Glutamatergic neuron (in vitro differentiated cells): Measurements from ENCODE around the gene THBS1. TPM values are rescaled to one million over a fixed set of nuclear protein-coding genes. Genes with fewer than 3 reads are reported as not detected.

Source experiments
- DNase-seq: peaks from one replicate; pipeline ENCODE4 v3.0.0; 2022
- H3K27ac Mint-ChIP-seq: one replicate; pipeline ENCODE4 v1.8.0; 2020; ENCODE audit warnings: mild to moderate bottlenecking, mixed read lengths, inconsistent platforms; ENCODE audit not compliant: unreplicated experiment
- H3K27me3 Mint-ChIP-seq: one replicate; pipeline ENCODE4 v1.8.0; 2020; ENCODE audit warnings: mild to moderate bottlenecking, moderate library complexity, mixed read lengths, inconsistent platforms; ENCODE audit not compliant: unreplicated experiment
- H3K36me3 Mint-ChIP-seq: one replicate; pipeline ENCODE4 v1.8.0; 2020; ENCODE audit warnings: mild to moderate bottlenecking, mixed read lengths, inconsistent platforms; ENCODE audit not compliant: unreplicated experiment
- H3K4me1 Mint-ChIP-seq: one replicate; pipeline ENCODE4 v1.8.0; 2020; ENCODE audit warnings: mild to moderate bottlenecking, low read depth, mixed read lengths, inconsistent platforms; ENCODE audit not compliant: unreplicated experiment
- H3K4me3 Mint-ChIP-seq: one replicate; pipeline ENCODE4 v1.8.0; 2020; ENCODE audit warnings: mild to moderate bottlenecking, mixed read lengths, inconsistent platforms; ENCODE audit not compliant: unreplicated experiment
- H3K9me3 Mint-ChIP-seq: one replicate; pipeline ENCODE4 v1.8.0; 2020; ENCODE audit warnings: mild to moderate bottlenecking, moderate library complexity, mixed read lengths, inconsistent platforms; ENCODE audit not compliant: unreplicated experiment
- CTCF ChIP-seq: fragments of 200-600 bp; sonication (generic); IDR thresholded peaks from one replicate; pipeline ENCODE4 v1.5.0; 2021; ENCODE audit not compliant: partially characterized antibody, unreplicated experiment
- total RNA-seq: library from RNA; stranded (reverse); fragmentation: NEBNext Ultra II Directional; extraction: Animal tissue kit (Norgen Biotek cat#: 25700); gene quantifications from one replicate; pipeline ENCODE4 v1.2.1, GENCODE V29; 2021; ENCODE audit not compliant: unreplicated experiment

THBS1 gene
- total RNA-seq, 1 donor from 2014 or later = 0.83 TPM

GRCh38 chr15:39597751-39598185 lies 16.9 kb downstream of the THBS1 start:
- Mint-ChIP-seq H3K36me3 (no peaks in the 10 kb centered on the region), H3K27ac (no peak overlapping the region)
- TF ChIP-seq CTCF = no peak

GRCh38 chr15:39598186-39598850 lies 17.4 kb downstream of the THBS1 start:
- H3K4me3 Mint-ChIP-seq = no peak overlapping the region
- H3K9me3 Mint-ChIP-seq = no peaks in the 10 kb centered on the region
- no peaks in the 10 kb centered on the region for H3K36me3 Mint-ChIP-seq
- no peak overlapping the region for H3K27ac Mint-ChIP-seq
- TF ChIP-seq CTCF = no peak
- no peak for DNase-seq
- H3K4me1 Mint-ChIP-seq = no peaks in the 10 kb centered on the region
- H3K27me3 Mint-ChIP-seq = no peaks in the 10 kb centered on the region

More at GRCh38 chr15:39597751-39598185, 16.9 kb downstream of the THBS1 start:
- H3K9me3 Mint-ChIP-seq = no peaks in the 10 kb centered on the region
- H3K27me3 Mint-ChIP-seq = no peaks in the 10 kb centered on the region
- no peaks in the 10 kb centered on the region for H3K4me1 Mint-ChIP-seq
- no peak overlapping the region for H3K4me3 Mint-ChIP-seq
- DNase-seq = no peak

- H3K9me3 Mint-ChIP-seq = no peaks in the 10 kb centered on the region
- H3K27ac Mint-ChIP-seq = no peak overlapping the region
- no peaks in the 10 kb centered on the region for H3K4me1 Mint-ChIP-seq
- H3K4me3 Mint-ChIP-seq = no peak overlapping the region
- no peak for DNase-seq
- no peaks in the 10 kb centered on the region for H3K27me3 Mint-ChIP-seq
- H3K36me3 Mint-ChIP-seq = no peaks in the 10 kb centered on the region
- TF ChIP-seq CTCF = no peak
Observed at GRCh38 chr15:39598958-39599845, 18.3 kb downstream of the THBS1 start.

- no peak for DNase-seq
- Mint-ChIP-seq H3K36me3 (no peaks in the 10 kb centered on the region), H3K4me1 (no peaks in the 10 kb centered on the region), H3K27ac (no peak overlapping the region), H3K9me3 (no peaks in the 10 kb centered on the region), H3K4me3 (no peak overlapping the region), H3K27me3 (no peaks in the 10 kb centered on the region)
- TF ChIP-seq CTCF = no peak
Observed at GRCh38 chr15:39599871-39600270, 19.0 kb downstream of the THBS1 start.

GRCh38 chr15:39602143-39602542 lies 21.3 kb downstream of the THBS1 start:
- no peak for TF ChIP-seq CTCF
- no peaks in the 10 kb centered on the region for H3K27me3 Mint-ChIP-seq
- DNase-seq = no peak

More at GRCh38 chr15:39602143-39602542, 21.3 kb downstream of the THBS1 start:
- H3K27ac Mint-ChIP-seq = no peak overlapping the region
- H3K9me3 Mint-ChIP-seq = no peaks in the 10 kb centered on the region
- no peak overlapping the region for H3K4me3 Mint-ChIP-seq
- H3K36me3 Mint-ChIP-seq = no peaks in the 10 kb centered on the region
- H3K4me1 Mint-ChIP-seq = no peaks in the 10 kb centered on the region
